GM12864 (cell line): ENCODE measurements around the gene GVQW3.

ENCODE experiments used
- DNase-seq: peaks from one replicate; pipeline ENCODE4 v3.0.0-alpha.2; 2011; ENCODE audit warnings: low read depth
- H3K4me3 ChIP-seq: 2 replicates; pipeline ENCODE4 v1.5.1; 2011; ENCODE audit warnings: mild to moderate bottlenecking, low read depth, low read length, control low read depth
- CTCF ChIP-seq: IDR thresholded peaks from 2 replicates; pipeline ENCODE4 v1.5.1; 2011; ENCODE audit warnings: low read depth, mild to moderate bottlenecking, moderate library complexity, low read length, control low read depth, inconsistent platforms; ENCODE audit errors: missing control alignments

Gene GVQW3

GRCh38 chr11:76436020-76436419, 54.9 kb downstream of the GVQW3 start:
- TF ChIP-seq CTCF, result no peak
- no peak overlapping the region for H3K4me3 ChIP-seq
- DNase-seq, result no peak

- peak overlapping the region; percentile 98 for H3K4me3 ChIP-seq
- no peak for DNase-seq
- no peak for TF ChIP-seq CTCF
These were observed 62.3 kb downstream of the GVQW3 start for GRCh38 chr11:76443268-76443980.

- H3K4me3 ChIP-seq, result peak overlapping the region; percentile 98
- no peak for DNase-seq
- no peak for TF ChIP-seq CTCF
These were observed 62.9 kb downstream of the GVQW3 start for GRCh38 chr11:76444065-76444383.

- H3K4me3 ChIP-seq, result peak within 1 kb of the TSS; percentile 98
- TF ChIP-seq CTCF, result no peak
- peak; percentile 96 for DNase-seq
These were observed 63.4 kb downstream of the GVQW3 start, which contains the start of gene EMSY for GRCh38 chr11:76444384-76445120. TSS of gene EMSY (plus strand) at chr11:76445018. CDS start at chr11:76446939, 1,921 bp downstream.

GRCh38 chr11:76445121-76446084, 64.3 kb downstream of the GVQW3 start:
- peak overlapping the region; percentile 98 for H3K4me3 ChIP-seq
- no peak for DNase-seq
- no peak for TF ChIP-seq CTCF

GRCh38 chr11:76448506-76448905, 67.4 kb downstream of the GVQW3 start:
- no peak for DNase-seq
- no peak for TF ChIP-seq CTCF
- no peak overlapping the region for H3K4me3 ChIP-seq
